ENCODE data around the gene ERBB4.

GRCh38 chr2:211479536-211480150 lies 1059.0 kb downstream of the ERBB4 start:
- TF ChIP-seq POU6F1 (CRISPR knock-in tag; IDR thresholded peaks at IDR 0.05; ENCODE audit: borderline replicate concordance, low read depth) (no peak), TOX (CRISPR knock-in tag; IDR thresholded peaks at IDR 0.05; ENCODE audit: borderline replicate concordance) (no peak), RARB (CRISPR knock-in tag; IDR thresholded peaks at IDR 0.05) (no peak), ZNF565 (CRISPR knock-in tag; conservative IDR thresholded peaks at IDR 0.05; ENCODE audit: low read depth) (no peak), ZFP30 (CRISPR knock-in tag; IDR thresholded peaks at IDR 0.05) (no peak), TCF4 (CRISPR knock-in tag; IDR thresholded peaks at IDR 0.05; ENCODE audit: borderline replicate concordance) (no peak)

Measured in SK-N-SH treated with all-trans-retinoic acid at 6 μM for 48 hours (cell line).